GM18951 (cell line): ENCODE results near the gene FHIT.

Source experiments
- POLR2A ChIP-seq: IDR thresholded peaks from 4 replicates; pipeline ENCODE4 v1.6.1; 2011; ENCODE audit warnings: mild to moderate bottlenecking; ENCODE audit not compliant: insufficient read length, insufficient read depth; ENCODE audit errors: extremely low read depth
- in situ Hi-C: fragments of 300-500 bp; cut with MboI; formaldehyde crosslinking; loops from one replicate; pipeline ENCODE4 v1.12.0; 2022; ENCODE audit warnings: low sequenced_read_pairs, mixed read lengths, inconsistent platforms; ENCODE audit not compliant: unreplicated experiment

The FHIT gene

GRCh38 chr3:60160111-60160821, 1091.0 kb downstream of the FHIT start:
- in situ Hi-C loops: no loop called here
- TF ChIP-seq POLR2A: no peak

- in situ Hi-C loops: no loop called here
- no peak for TF ChIP-seq POLR2A
These were observed 1093.2 kb downstream of the FHIT start for GRCh38 chr3:60158035-60158434.

- TF ChIP-seq POLR2A: no peak
- in situ Hi-C loops: no loop called here
These were observed 1097.2 kb downstream of the FHIT start for GRCh38 chr3:60154011-60154410.

GRCh38 chr3:60153221-60153999, 1097.8 kb downstream of the FHIT start:
- no peak for TF ChIP-seq POLR2A
- in situ Hi-C loops: no loop called here

DNA sequence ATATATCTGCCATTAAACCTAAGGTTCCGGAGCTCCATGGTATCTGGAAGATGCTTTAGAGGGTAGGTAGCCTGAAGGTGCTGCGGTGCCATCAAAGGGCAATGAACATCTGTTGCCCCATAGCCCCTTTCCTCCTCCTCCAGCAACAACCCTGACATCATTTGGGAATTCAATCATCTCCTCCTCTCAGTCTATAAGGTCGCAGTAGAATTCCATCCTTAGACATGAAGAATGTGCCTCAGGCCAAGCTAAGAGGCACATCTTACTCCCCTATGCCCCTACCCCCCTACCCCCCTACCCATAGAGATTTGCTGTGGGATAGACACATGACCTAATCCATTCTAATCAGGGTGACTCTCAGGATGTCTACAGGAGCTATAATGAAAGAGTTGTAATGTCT, 1101.8 kb downstream of the FHIT start:
- in situ Hi-C loops: no loop called here
- no peak for TF ChIP-seq POLR2A

DNA sequence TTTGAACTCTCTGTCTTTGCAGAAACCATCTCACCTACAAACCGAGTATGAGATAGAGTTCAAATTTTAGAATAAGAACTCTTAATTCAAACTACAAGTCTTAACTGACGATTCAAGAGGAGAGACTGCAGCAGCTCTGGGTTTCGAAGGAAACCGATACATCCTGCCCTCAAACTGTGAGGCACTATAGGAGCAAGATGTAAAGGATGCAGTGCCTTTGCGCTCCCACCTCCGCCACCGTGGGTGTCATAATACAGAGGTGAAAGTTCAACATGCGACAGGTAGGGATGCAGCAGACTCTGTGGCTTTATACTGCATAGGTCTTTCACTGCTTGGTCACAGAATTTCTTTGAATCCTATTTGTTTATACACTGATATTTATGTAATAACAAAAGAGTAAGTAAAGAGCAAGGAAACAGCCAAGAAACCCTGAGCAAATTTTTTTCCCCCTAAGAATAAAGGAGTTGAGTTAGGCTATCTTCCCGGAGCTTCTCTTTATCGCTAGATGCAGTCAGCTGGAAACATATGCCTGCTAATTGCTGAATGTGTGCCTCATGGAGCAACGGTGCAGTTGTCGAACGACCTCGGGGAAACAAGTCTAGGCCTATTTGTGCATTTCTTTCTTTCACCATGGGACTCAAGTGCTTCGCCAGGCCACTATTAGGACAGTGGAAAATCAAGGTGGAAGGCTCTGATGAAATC, 1103.9 kb downstream of the FHIT start:
- in situ Hi-C loops: no loop called here
- TF ChIP-seq POLR2A: no peak

DNA sequence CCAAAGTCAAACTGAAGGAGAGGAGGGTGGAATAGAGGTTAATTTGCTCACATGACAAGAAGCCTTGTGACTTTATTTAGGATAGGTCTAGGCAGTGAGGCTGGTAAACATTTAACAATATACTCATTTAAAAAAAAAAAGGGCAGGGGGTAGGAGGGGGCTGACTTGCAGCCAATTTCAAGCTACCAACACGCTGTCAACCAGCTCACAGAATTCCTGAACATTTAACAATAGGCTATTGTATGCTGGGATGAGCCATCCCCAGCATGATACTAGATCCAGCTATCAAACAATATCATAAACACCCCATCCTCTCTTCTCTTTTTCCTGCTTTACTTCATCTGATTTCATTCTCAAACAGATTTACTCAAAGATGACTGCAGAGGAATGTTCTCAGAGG, 1105.1 kb downstream of the FHIT start:
- in situ Hi-C loops: no loop called here
- no peak for TF ChIP-seq POLR2A

DNA sequence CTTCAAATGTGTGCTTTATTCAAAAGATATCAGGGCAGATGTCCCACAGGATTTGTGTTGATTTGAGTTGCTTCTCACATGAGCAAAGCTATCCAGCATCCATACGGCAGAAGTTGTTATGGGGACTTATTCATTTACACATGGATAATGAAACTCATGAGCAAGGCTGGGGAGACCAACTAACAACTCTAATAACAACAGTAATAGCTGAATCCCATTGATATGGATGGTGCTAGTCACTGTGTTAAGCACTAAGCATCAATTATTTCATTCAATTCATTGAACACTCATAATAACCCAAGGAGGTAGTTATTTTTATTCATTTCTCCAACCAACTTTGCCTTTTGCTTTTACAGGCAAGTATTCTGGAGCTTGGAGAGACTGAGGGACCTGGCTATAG, 1107.2 kb downstream of the FHIT start:
- in situ Hi-C loops: no loop called here
- TF ChIP-seq POLR2A: no peak

GRCh38 chr3:60142009-60142408, 1109.2 kb downstream of the FHIT start:
- in situ Hi-C loops: no loop called here
- no peak for TF ChIP-seq POLR2A

DNA sequence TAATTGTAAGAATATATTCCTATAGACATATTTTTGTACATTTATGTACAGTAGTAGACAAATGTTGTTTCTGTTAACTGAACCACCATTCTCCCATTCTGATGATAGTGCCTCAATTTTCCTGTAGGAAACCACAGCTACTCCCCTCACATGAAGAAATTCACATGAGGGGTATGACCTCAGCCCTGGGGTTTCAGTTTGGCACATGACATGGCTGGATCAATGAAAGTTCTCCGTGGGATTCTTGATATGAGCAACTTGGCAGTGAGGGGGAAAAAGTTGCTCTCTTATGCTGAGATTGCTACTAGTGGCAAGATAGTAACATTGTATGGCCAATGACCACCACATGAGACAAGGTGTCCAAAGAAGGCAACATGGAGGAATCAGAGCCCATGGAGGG, 1111.1 kb downstream of the FHIT start:
- in situ Hi-C loops: no loop called here
- TF ChIP-seq POLR2A: no peak

DNA sequence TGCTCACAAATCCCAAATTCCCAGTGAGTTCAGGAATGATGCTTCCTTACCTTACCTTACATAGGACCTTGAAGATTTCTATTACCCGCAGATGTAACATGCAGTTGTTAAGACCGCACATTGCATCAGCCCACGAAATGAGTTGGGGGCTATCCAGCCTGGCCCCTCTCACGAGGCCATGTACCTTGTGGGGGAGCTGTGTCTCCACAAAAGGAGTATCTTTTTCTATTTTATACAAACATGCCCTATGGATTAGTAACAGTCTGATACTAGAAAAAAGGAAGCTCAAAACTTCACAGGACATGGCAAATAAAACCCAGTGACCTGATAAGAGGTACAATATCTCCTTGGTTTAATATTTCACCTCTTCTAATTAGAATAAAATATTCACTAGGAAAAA, 1114.7 kb downstream of the FHIT start:
- in situ Hi-C loops: no loop called here
- no peak for TF ChIP-seq POLR2A

DNA sequence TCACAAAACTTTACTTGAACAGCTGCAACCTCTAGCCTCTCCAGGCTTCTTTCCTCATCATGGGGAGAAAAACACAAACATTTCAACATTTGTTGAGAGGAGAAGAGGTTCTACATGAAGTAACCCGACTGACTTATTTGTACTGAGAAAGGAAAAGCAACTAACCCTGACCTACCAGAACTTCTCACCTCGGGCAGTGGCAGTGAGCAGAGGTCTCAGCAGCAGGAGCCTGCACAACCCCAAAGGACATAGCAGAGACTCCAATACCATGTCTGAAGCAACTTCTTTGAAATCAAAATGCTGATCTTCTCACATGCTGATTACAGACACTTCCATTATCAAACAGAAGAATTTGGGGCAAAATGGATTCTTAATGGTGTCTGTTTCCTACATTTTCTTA, 1115.8 kb downstream of the FHIT start:
- TF ChIP-seq POLR2A: no peak
- in situ Hi-C loops: no loop called here

GRCh38 chr3:60133269-60134162, 1117.7 kb downstream of the FHIT start:
- in situ Hi-C loops: no loop called here
- no peak for TF ChIP-seq POLR2A
